Activated CD4-positive, CD25-positive, alpha-beta regulatory T cell treated with anti-CD3 and anti-CD28 coated beads, Interleukin-2, amount 50 U/mL, for 16 hours (primary cell): Measurements from ENCODE around the gene SHISA4.
A peak's percentile ranks its signal among the peaks of the same experiment; 100 is the strongest.

Experiments
- DNase-seq: peaks from one replicate; pipeline ENCODE4 v3.0.0-alpha.2; 2020; ENCODE audit warnings: low read depth, low spot score

Gene SHISA4

GRCh38 chr1:201881617-201882016 is 7.1 kb upstream of the SHISA4 start:
- DNase-seq = no peak

GRCh38 chr1:201882665-201883132 is 6.0 kb upstream of the SHISA4 start:
- no peak for DNase-seq

- no peak for DNase-seq
Measured at GRCh38 chr1:201883266-201883665, 5.4 kb upstream of the SHISA4 start.

- DNase-seq = no peak
Measured at GRCh38 chr1:201883786-201884185, 4.9 kb upstream of the SHISA4 start.

GRCh38 chr1:201884425-201884824 is 4.3 kb upstream of the SHISA4 start:
- no peak for DNase-seq

GRCh38 chr1:201885531-201886075 is 3.1 kb upstream of the SHISA4 start:
- no peak for DNase-seq

- DNase-seq = no peak
Measured at GRCh38 chr1:201886103-201886885, 2.4 kb upstream of the SHISA4 start.

GRCh38 chr1:201887116-201887866 is 1.4 kb upstream of the SHISA4 start:
- DNase-seq = no peak

GRCh38 chr1:201889090-201889968 is 631 bp downstream of the SHISA4 start:
- DNase-seq = no peak

- DNase-seq = no peak
Measured at GRCh38 chr1:201890223-201890622, 1.5 kb downstream of the SHISA4 start.

- no peak for DNase-seq
Measured at GRCh38 chr1:201890806-201891450, 2.2 kb downstream of the SHISA4 start.

- no peak for DNase-seq
Measured at GRCh38 chr1:201891451-201892045, 2.9 kb downstream of the SHISA4 start.

GRCh38 chr1:201892211-201892610 is 3.5 kb downstream of the SHISA4 start:
- no peak for DNase-seq

- no peak for DNase-seq
Measured at GRCh38 chr1:201893431-201893830, 4.7 kb downstream of the SHISA4 start.

GRCh38 chr1:201894343-201895119 is 5.8 kb downstream of the SHISA4 start:
- no peak for DNase-seq

GRCh38 chr1:201895120-201895665 is 6.5 kb downstream of the SHISA4 start:
- DNase-seq = no peak

GRCh38 chr1:201895913-201896807 is 7.5 kb downstream of the SHISA4 start:
- peak; percentile 52 for DNase-seq

- DNase-seq = no peak
Measured at GRCh38 chr1:201896951-201897391, 8.3 kb downstream of the SHISA4 start.
